ENCODE data around the gene ZNF609.
"Not testable (repeated sequence)": the region's sequence is repeated elsewhere in the genome, so short reads cannot be mapped to it uniquely, and the experiment has no call there.

Gene ZNF609

GRCh38 chr15:64586259-64586870, 126.0 kb downstream of the ZNF609 start:
- DNase-seq: no peak

GRCh38 chr15:64586984-64587383, 126.6 kb downstream of the ZNF609 start:
- DNase-seq: no peak

DNA sequence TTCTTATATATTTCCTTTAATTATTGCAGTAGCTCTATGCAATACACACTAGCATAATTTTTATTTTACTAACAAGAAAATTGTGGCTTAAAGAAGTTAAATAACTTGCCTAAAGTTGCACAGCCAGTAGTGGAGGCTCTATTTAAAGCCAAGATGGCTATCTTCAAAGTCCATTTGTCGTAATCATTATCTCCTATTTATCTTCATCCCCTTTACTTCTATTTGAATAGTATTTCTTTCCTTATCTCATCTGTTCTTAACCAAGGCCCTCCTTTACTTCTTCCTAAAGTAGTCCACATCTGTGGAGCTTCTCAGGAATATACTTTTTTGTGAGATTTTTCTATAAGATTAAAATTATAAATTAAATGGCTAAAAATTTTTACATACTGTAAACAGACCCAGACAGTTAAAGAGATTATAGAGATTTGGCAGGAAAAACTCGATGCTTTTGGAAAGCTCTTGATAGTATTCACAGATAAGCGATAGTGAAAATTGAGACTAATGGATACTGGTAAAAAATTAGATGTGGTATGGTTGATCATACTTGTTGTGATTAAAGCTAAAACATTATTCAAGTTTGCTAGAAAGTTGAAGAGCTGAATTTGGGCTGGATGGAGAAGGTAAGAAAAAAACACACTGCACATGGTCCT, 129.2 kb downstream of the ZNF609 start:
- no peak for DNase-seq

DNA sequence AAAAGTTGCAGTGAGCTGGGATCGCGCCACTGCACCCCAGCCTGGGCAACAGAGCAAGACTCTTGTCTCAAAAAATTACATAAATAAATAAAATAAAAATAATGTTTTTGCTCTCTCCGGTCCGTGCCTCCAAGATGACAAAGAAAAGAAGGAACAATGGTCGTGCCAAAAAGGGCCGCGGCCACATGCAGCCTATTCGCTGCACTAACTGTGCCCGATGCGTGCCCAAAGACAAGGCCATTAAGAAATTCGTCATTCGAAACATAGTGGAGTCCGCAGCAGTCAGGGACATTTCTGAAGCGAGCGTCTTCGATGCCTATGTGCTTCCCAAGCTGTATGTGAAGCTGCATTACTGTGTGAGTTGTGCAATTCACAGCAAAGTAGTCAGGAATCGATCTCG, 132.5 kb downstream of the ZNF609 start:
- not testable (repeated sequence) for DNase-seq

GRCh38 chr15:64596701-64597476, 136.5 kb downstream of the ZNF609 start:
- DNase-seq: peak in 9 of 14 donors; percentile 4 to 94 (median 19)

DNA sequence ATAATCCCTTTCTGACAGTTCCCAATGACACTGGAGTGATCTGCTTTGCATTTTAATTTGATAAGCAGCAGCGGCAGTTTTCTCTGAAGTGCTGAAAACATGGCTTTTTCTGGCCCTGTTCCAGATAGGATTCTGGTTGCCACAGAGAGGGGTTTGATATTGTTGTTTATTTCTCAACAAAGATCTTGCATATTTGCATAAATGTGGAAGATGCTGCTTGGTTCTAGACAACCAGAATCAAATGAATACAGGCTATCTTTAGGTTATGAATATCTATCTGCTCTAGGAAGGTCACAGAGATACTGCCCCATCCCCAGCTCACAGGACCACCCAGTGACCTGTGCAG, 137.1 kb downstream of the ZNF609 start:
- DNase-seq: peak in 2 of 14 donors; percentile 7 to 43

- no peak for DNase-seq
Measured at GRCh38 chr15:64599226-64599625, 138.8 kb downstream of the ZNF609 start.

- no peak for DNase-seq
Measured at GRCh38 chr15:64599716-64600115, 139.3 kb downstream of the ZNF609 start.

DNA sequence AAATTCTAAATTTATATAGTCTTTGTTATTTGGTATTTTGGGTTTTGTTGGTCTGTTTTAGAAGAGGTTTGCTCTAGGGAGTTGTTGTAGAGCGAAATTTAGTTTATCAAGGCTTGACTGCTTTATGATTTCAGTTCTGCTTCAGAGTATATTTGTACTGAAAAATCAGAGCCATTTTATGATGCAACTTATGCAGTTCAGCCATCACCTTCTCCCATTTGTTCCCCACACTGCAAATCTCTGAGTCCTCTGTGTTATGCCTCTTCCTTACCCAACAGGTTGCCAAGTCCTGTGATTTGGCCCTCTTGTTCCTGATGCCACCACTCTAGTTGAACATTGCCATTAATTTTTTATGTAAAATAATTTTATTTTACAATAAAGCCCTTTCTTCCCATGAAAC, 140.4 kb downstream of the ZNF609 start:
- DNase-seq: no peak

GRCh38 chr15:64604319-64604718, 143.9 kb downstream of the ZNF609 start:
- no peak for DNase-seq

DNA sequence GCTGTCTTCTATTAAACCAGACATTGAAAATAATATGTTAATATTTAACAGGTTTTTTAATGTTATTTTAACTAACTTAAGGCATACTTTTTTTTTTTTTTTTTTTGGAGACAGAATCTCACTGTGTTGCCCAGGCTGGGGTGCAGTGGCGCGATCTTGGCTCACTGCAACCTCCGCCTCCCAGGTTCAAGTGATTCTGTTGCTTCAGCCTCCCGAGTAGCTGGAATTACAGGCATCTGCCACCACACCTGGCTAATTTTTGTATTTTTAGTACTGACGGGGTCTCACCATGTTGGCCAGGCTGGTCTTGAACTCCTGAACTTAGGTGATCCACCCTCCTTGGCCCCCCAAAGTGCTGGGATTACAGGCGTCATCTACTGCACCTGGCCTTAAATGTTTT, 147.0 kb downstream of the ZNF609 start:
- DNase-seq: not testable (repeated sequence)

DNA sequence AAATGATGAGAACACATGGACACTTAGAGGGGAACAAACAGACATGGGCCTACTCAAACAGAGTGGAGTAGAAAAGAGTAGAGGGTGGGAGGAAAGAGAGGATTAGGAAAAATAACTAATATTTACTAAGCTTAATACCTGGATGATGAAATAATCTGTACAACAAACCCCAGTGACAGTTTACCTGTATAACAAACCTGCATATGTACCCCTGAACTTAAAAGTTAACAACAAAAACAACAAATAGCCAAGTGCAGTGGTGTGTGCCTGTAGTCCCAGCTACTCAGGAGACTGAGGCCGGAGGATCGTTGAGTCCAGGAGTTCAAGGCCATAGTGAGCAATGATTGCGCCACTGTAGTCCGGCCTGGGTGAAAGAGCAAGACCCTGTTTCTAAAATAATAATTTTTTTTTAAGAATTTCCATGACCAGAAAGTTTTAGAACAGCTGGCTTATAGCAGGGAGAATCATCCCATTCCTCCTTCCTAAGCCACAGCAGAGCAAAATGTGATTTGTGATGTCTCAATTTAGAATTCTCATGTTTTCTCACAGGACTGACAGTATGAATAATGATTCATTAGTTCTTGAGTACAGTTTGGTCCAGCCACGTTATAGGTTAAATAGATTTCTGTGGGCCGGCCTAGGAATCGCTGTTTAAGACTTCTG, 150.0 kb downstream of the ZNF609 start:
- no peak for DNase-seq

DNA sequence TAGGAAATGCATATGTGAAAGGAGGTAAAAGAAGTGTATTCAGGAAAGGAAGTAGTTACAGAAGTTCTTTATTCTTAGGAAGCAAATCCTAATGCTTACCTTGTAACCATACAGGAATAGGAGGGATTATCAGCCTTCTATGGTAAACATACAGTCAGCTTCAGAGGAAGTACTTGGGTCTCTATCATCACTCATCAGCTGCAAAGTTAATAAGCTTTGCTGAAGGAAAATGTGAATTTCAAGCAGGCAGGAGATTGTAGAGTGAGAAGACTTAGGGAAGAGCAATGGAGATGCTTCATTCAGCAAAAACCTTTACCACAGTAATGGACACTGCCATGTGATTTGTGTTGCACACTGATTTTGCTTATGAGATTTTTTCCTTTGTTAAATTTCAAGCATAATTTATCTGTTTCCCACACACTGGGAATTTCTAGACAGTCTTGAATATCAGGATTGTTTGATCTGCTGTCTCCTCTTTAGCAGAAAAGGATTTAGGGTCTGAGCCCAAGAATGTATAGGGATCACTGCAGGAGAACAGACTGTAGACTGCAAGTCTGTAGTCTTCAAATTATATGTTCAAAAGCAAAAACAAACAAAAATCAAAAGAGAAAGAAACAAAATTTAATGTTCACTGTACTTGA, 150.8 kb downstream of the ZNF609 start:
- DNase-seq: no peak

DNA sequence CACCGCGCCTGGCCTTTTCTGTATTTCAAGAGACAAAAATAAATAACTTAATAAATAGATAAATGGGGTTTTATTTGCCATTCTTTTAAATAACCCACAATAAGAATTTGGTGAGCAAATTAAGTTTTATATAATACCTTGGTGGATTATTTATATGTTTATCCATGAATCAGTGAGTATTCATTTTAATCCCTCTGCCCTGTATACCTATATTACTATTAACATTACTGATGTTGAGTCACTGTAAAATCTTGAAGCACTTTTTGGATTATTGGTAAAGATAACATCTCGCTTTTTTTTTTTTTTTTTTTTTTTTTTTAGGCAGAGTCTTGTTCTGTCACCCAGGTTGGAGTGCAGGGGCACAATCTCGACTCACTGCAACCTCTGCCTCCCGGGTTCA, 154.1 kb downstream of the ZNF609 start:
- no peak for DNase-seq

DNA sequence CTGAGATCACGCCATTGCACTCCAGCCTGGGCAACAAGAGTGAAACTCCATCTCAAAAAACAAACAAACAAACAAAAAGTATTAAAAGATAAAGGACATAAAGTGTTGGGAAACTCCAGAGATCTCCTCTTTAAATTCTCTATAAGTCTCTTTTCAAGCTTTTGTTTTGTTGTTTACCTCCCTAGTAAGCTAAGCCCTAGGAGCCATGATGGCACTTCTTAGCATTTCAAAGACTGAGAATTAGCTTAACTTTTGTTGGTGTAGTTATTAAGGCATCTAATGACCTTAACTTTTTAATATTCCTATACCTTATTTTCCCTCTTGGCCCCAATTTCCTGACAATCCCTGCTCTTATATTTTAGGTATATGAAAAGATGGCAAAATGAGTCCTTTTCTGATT, 157.3 kb downstream of the ZNF609 start:
- DNase-seq: no peak

DNA sequence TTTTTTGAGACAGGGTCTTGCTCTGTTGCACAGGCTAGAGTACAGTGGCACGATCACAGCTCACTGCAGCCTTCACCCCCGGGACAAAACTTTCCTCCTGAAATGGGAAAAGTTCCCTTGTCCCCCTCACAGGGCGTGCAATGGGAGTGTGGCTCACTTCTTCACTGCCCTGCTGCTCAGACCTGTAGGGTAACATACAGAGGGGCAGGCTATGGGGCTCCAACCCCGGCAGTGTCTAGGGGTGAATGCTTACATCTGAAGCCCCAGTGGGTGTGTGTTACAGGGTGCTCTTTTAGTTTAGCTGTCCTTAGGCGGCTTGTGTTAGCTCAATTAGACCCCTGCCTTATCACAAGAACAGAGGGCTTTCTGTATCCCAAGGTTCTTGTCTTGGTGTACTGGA, 157.8 kb downstream of the ZNF609 start:
- no peak for DNase-seq

- DNase-seq: peak in 1 of 14 donors; percentile 14
Measured at GRCh38 chr15:64618540-64618939, 158.2 kb downstream of the ZNF609 start.

DNA sequence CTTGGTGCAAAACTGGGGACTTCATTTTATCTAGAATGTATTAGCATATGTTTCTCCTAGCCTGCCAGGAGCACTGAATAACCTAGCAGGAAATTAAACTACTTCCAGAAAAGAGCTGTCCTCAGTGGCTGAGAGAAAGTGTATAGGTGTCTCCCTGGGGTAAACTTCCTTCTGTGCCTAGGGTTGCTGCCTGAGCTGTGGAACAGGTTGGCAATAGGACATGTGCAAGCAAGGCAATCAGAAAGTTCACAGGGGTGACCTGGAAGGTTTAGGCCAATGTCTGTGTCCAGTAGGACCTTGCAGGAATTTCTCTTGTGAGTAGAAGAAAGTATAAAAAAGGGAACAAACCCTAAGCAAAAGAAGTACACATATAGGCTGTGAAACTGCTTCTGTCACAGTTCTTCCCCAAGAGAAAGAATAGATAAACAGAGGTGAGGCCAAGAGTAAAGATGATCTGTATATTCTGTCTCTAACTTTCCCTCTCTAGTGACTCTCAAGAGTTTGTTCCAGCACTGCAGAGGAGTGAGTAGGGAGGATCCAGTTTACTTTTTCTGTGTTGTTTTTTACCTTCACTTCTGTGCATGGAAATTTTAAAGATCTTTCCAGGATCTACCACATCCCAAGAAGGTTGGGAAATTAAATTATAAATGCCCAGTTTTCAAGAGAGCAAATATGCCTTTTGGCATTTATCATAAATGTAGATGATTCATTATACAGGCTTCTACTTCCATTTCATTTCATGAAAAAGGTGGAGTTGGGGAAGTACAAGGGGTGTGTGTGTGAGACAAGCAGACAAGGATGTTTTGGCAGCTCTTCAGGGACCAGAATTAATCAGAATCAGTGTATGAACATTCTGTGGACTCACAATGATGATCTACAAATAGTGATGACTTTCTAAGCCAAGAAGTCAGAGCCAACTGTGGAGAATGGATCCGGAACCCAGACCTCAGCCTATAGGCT, 159.8 kb downstream of the ZNF609 start:
- DNase-seq: no peak

- DNase-seq: no peak
Measured at GRCh38 chr15:64621056-64621455, 160.7 kb downstream of the ZNF609 start.

DNA sequence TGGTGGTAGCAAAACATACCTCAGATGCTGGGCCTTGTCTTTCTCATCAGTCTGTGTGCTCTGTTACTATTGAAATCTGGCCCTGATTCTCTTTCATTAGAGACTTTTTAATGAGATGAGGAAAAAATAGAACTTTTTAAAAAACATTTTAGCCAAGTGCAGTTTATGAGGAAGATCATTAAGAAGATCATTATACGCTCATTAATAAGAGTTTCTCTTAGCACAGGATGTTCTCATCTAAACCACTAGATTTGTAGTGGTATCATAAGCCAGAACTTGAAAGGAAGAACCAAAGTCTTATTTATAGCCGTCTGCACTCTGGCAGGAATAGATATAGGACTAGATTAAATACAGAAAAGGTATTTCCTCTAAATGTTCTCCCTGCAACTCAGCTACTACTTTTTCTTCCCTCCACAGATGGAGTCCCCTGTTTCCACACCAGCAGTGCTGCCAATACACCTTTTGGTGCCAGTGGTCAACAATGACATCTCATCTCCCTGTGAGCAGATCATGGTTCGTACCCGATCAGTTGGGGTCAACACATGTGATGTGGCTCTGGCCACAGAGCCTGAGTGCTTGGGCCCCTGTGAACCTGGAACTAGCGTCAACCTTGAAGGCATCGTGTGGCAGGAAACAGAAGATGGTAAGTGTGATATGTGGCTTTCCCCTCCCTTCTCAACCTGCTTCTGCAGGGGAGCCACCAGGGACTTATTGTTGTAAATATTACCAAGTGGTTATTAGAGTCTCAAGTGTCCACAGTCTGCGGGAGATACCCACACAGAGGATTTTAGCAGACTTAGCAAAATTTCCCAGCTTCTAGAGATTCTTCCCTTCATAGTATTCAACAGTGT, 162.3 kb downstream of the ZNF609 start:
- no peak for DNase-seq

Data from C1 segment of cervical spinal cord (tissue), 14 donors.